SK-N-SH (cell line): Measurements from ENCODE around the gene OPCML.

ENCODE experiments used
- CTCF ChIP-seq: fragments of 200-600 bp; sonication (generic); IDR thresholded peaks from 2 replicates; pipeline ENCODE4 v1.6.1; 2017; ENCODE audit warnings: antibody characterized with exemption, mild to moderate bottlenecking, moderate library complexity
- EP300 ChIP-seq, 2 experiments: IDR thresholded peaks; 2 replicates each; pipeline versions ENCODE4 v1.4.0 to v1.6.1; 2012; ENCODE audit warnings: borderline replicate concordance in 1 of 2, low read depth in 1 of 2, low read length in 1 of 2
- GATA2 ChIP-seq: sonication (generic); formaldehyde crosslinking; IDR thresholded peaks from 2 replicates; pipeline ENCODE4 v1.5.0; 2020; ENCODE audit warnings: mild to moderate bottlenecking, missing genetic modification reagents
- MXI1 ChIP-seq: IDR thresholded peaks from 2 replicates; pipeline ENCODE4 v1.6.1; 2012; ENCODE audit warnings: mild to moderate bottlenecking, low read depth, low read length, improper control_type of control experiment
- POLR2AphosphoS5 ChIP-seq: IDR thresholded peaks from 2 replicates; pipeline ENCODE4 v1.6.1; 2012; ENCODE audit warnings: low read depth, low read length
- ZBTB33 ChIP-seq: IDR thresholded peaks from 2 replicates; pipeline ENCODE4 v1.4.0; 2012; ENCODE audit warnings: low read depth, borderline replicate concordance

GRCh38 chr11:133166662-133167061 lies 365.6 kb downstream of the OPCML start:
- TF ChIP-seq CTCF (no peak), POLR2AphosphoS5 (no peak), EP300 (IDR thresholded peaks at IDR 0.05; ENCODE audit: borderline replicate concordance in 1 of 2, low read depth in 1 of 2, low read length in 1 of 2) (no peak), MXI1 (no peak), GATA2 (CRISPR knock-in tag) (no peak), ZBTB33 (no peak)
